Activated B cell treated with CpG ODN at 0.5 μM for 24 hours (primary cell): ENCODE data around the gene FBXO44. TPM values are rescaled to one million over a fixed set of nuclear protein-coding genes. Genes with fewer than 3 reads are reported as not detected.
A peak's percentile ranks its signal among the peaks of the same experiment; 100 is the strongest.

Experiments
- ATAC-seq: fragments of 200-7000 bp; cut with Tn5 transposase; one replicate; pipeline ENCODE4 v1.10.0; 2021; ENCODE audit warnings: low read depth, mild to moderate bottlenecking, moderate library complexity
- CTCF ChIA-PET: fragments of 350-600 bp; sonication (Branson Sonifier 250); formaldehyde crosslinking; loops from one replicate; lab custom pipeline; 2021; ENCODE audit warnings: antibody characterized with exemption; lab: Charles Lee
- POLR2A ChIA-PET: fragments of 350-600 bp; sonication (Branson Sonifier 250); formaldehyde crosslinking; loops from one replicate; lab custom pipeline; 2021; ENCODE audit warnings: antibody characterized with exemption; lab: Charles Lee
- DNase-seq: peaks from one replicate; pipeline ENCODE4 v3.0.0; 2022
- H3K27ac Mint-ChIP-seq: one replicate; pipeline ENCODE4 v1.8.0; 2020; ENCODE audit warnings: mixed read lengths
- H3K27me3 Mint-ChIP-seq: one replicate; pipeline ENCODE4 v1.8.0; 2021; ENCODE audit warnings: mixed read lengths
- H3K36me3 Mint-ChIP-seq: one replicate; pipeline ENCODE4 v1.8.0; 2021; ENCODE audit warnings: low read depth, mixed read lengths
- H3K4me1 Mint-ChIP-seq: one replicate; pipeline ENCODE4 v1.8.0; 2021; ENCODE audit warnings: mixed read lengths
- H3K4me3 Mint-ChIP-seq: one replicate; pipeline ENCODE4 v1.8.0; 2020; ENCODE audit warnings: mild to moderate bottlenecking, mixed read lengths
- H3K9me3 Mint-ChIP-seq: one replicate; pipeline ENCODE4 v1.8.0; 2020; ENCODE audit warnings: mixed read lengths
- CTCF ChIP-seq: fragments of 200-600 bp; IDR thresholded peaks from one replicate; pipeline ENCODE4 v1.8.0; 2022; ENCODE audit warnings: antibody characterized with exemption, mild to moderate bottlenecking
- intact Hi-C: fragments of 100-400 bp; cut with micrococcal nuclease; formaldehyde crosslinking; loops from one replicate; pipeline ENCODE4 v1.15.1; 2024
- total RNA-seq: library from RNA; stranded (reverse); gene quantifications from 2 replicates; pipeline ENCODE4 v1.2.3, GENCODE V29; 2022

Gene FBXO44
- total RNA-seq, 1 donor from 2014 or later: 27.2 TPM

DNA sequence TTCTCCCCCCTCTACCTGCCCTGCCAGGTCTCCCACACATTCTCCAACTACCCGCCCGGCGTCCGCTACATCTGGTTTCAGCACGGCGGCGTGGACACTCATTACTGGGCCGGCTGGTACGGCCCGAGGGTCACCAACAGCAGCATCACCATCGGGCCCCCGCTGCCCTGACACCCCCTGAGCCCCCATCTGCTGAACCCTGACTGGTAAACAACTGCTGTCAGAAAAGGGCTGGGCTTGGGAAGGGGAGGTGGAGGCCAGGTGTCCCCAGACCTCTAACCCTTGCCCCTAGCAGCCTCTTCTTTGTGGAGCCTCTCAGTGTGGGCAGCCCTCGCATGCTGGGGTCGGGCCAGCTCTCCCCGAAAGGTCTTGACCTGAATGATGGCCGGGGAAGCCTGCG is 6.4 kb downstream of the FBXO44 start:
- POLR2A ChIA-PET: interaction anchor here (1.3 kb wide), 1 partner anchor 20 kb away, joined by 3 read pairs; the partner anchor contains the start of gene MAD2L2

DNA sequence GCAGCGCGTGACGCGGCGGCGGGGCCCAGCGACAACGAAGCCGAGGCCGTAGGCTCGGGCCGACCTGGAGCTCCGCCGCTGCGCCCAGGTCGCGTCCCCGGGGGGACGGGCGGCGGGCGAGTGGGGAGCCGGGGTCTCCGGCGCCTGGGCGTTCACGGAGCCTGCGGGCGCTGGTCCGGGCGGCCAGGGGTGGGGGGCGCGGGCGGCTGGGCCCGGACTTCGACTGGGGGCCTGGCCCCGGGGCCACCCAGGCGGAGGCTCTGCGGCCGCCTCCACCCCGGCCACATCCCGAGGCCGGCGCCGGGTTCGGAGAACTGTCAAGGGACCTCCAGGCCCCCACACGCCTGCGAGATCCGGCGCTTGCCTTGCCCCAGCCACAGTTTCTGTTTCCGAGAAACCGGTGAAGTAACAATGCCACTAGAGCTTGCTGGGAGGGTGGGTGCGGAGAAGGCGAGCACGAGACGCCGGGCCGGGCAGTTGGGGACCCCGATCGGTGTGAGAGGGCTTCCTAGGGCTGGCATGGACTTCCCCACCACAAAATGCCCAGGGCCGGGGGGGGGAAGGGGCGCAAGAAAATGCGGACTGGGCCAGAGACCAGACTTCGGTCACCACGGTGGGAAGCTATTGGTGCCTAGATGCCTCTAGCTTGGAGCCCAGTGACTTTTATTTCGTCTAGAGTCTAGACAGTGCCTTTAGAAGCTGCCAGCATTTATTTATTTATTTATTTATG is 9.8 kb downstream of the FBXO44 start:
- H3K27me3 Mint-ChIP-seq: no peaks in the 10 kb centered on the region
- H3K27ac Mint-ChIP-seq: peak overlapping the region; percentile 66
- POLR2A ChIA-PET: interaction anchor here (0.6 to 3.5 kb wide), 19 partner anchors 9 to 1659 kb away, joined by 3 to 48 read pairs (median 6); partner anchors contain the start of genes AGTRAP, CLCN6, FBXO2 and FBXO44
- peak; percentile 43 for ATAC-seq
- CTCF ChIA-PET: interaction anchor here (1.1 to 4.3 kb wide), 16 partner anchors 11 to 627 kb away, joined by 3 to 61 read pairs (median 6); partner anchors contain the start of genes FBXO2 and MAD2L2
- no peaks in the 10 kb centered on the region for H3K4me1 Mint-ChIP-seq
- TF ChIP-seq CTCF: no peak
- intact Hi-C loops: loop anchor here (1.0 kb wide), 3 partner anchors 10 to 55 kb away; partner anchors contain the start of genes FBXO2, FBXO44 and MAD2L2
- no peaks in the 10 kb centered on the region for H3K9me3 Mint-ChIP-seq
- H3K36me3 Mint-ChIP-seq: peaks cover 23% of the 10 kb centered on the region
- H3K4me3 Mint-ChIP-seq: peak overlapping the region; percentile 85
- peak; percentile 44 for DNase-seq

More for the DNA sequence above, 6.4 kb downstream of the FBXO44 start:
- H3K27me3 Mint-ChIP-seq: no peaks in the 10 kb centered on the region
- CTCF ChIA-PET: interaction anchor here (0.9 to 1.8 kb wide), 2 partner anchors 11 to 16 kb away, joined by 3 to 6 read pairs; no protein-coding TSS in a partner anchor
- no peaks in the 10 kb centered on the region for H3K4me1 Mint-ChIP-seq
- no peak for ATAC-seq
- H3K27ac Mint-ChIP-seq: no peak overlapping the region
- no peak overlapping the region for H3K4me3 Mint-ChIP-seq
- intact Hi-C loops: no loop called here
- no peak for TF ChIP-seq CTCF
- H3K9me3 Mint-ChIP-seq: no peaks in the 10 kb centered on the region
- DNase-seq: no peak
- H3K36me3 Mint-ChIP-seq: peaks cover 31% of the 10 kb centered on the region

DNA sequence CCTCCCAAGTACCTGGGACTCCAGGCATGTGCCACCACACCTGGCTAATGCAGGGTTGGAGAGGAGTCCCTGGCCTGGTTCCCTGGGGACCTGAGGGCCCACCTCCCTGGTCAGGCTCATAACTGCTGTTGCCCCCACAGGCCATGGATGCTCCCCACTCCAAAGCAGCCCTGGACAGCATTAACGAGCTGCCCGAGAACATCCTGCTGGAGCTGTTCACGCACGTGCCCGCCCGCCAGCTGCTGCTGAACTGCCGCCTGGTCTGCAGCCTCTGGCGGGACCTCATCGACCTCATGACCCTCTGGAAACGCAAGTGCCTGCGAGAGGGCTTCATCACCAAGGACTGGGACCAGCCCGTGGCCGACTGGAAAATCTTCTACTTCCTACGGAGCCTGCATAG is 13.8 kb downstream of the FBXO44 start:
- CTCF ChIA-PET: no interaction called here
- DNase-seq (no peak), ATAC-seq (no peak)
- Mint-ChIP-seq H3K4me1 (peaks cover 5% of the 10 kb centered on the region), H3K36me3 (peaks cover 10% of the 10 kb centered on the region), H3K4me3 (no peak overlapping the region), H3K27ac (no peak overlapping the region), H3K9me3 (no peaks in the 10 kb centered on the region), H3K27me3 (no peaks in the 10 kb centered on the region)
- no peak for TF ChIP-seq CTCF
- POLR2A ChIA-PET: interaction anchor here (0.7 kb wide), 1 partner anchor 555 kb away, joined by 8 read pairs; no protein-coding TSS in a partner anchor
- intact Hi-C loops: no loop called here

DNA sequence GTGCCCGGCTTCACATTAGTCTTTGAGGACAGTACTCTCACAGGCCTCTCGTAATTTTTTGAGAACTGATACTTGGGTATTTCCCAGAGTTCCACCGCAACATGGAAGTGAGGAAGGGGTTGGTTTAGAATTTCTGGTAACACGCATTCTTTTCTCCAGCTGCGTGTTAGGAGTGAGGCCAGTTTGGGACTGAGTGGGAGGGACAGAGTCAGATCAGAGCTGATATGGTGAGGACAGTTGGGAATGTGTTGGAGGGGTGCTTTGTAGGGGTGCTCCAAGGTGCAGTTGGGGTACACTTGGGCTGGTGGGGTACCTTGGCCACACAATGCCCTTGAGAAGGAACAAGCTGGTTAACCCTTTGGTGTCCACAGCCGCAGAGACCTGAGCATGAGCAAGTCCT is 16.1 kb downstream of the FBXO44 start:
- Mint-ChIP-seq H3K4me1 (peaks cover 5% of the 10 kb centered on the region), H3K27ac (peak overlapping the region; percentile 61), H3K27me3 (no peaks in the 10 kb centered on the region), H3K4me3 (no peak overlapping the region), H3K36me3 (peaks cover 25% of the 10 kb centered on the region), H3K9me3 (no peaks in the 10 kb centered on the region)
- ATAC-seq (peak; percentile 64), DNase-seq (no peak)
- intact Hi-C loops: no loop called here
- ChIA-PET POLR2A (no interaction called here), CTCF (no interaction called here)
- no peak for TF ChIP-seq CTCF

GRCh38 chr1:11671205-11671543 is 16.5 kb downstream of the FBXO44 start:
- H3K4me3 Mint-ChIP-seq: no peak overlapping the region
- peak overlapping the region; percentile 61 for H3K27ac Mint-ChIP-seq
- DNase-seq (no peak), ATAC-seq (no peak)
- H3K36me3 Mint-ChIP-seq: peaks cover 29% of the 10 kb centered on the region
- H3K4me1 Mint-ChIP-seq: peaks cover 5% of the 10 kb centered on the region
- no peaks in the 10 kb centered on the region for H3K27me3 Mint-ChIP-seq
- ChIA-PET CTCF (no interaction called here), POLR2A (no interaction called here)
- intact Hi-C loops: no loop called here
- TF ChIP-seq CTCF: no peak
- H3K9me3 Mint-ChIP-seq: no peaks in the 10 kb centered on the region
